Measurements from ENCODE around the gene SLC35A4. TPM values are rescaled to one million over a fixed set of nuclear protein-coding genes. Genes with fewer than 3 reads are reported as not detected.

SLC35A4 gene
- total and polyA plus RNA-seq, 2 of the 13 experiments (the other 11 are each of a cell fraction or from before 2014, with no cell fraction given) = 0.71 to 4.0 TPM

- TF ChIP-seq ZSCAN25 (CRISPR knock-in tag; IDR thresholded peaks at IDR 0.05) = no peak; the same call in 1 of the 2 replicates
- TF ChIP-seq ZNF281 (CRISPR knock-in tag; IDR thresholded peaks at IDR 0.05; ENCODE audit: borderline replicate concordance) = 0 out of 2 replicates have a peak, but pooled peaks have one; percentile 6
- peak in 1 of 2 experiments; percentile 67; a peak in 1 of 4 replicates for TF ChIP-seq POLR2A (IDR thresholded peaks at IDR 0.05; ENCODE audit: insufficient read depth in 1 of 2, low read depth in 2 of 2, low read length in 2 of 2)
- no peak for TF ChIP-seq ZKSCAN5 (CRISPR knock-in tag; IDR thresholded peaks at IDR 0.05)
- no peak for TF ChIP-seq KLF11 (CRISPR knock-in tag; IDR thresholded peaks at IDR 0.05)
- 0 out of 2 replicates have a peak, but pooled peaks have one; percentile 16 for TF ChIP-seq ZNF724P (CRISPR knock-in tag; IDR thresholded peaks at IDR 0.05; ENCODE audit: borderline replicate concordance)
- no peak for TF ChIP-seq HOXA3 (CRISPR knock-in tag; IDR thresholded peaks at IDR 0.05)
- TF ChIP-seq ZBTB25 (CRISPR knock-in tag; IDR thresholded peaks at IDR 0.05) = no peak
- no peak for TF ChIP-seq ZNF761 (CRISPR knock-in tag; conservative IDR thresholded peaks at IDR 0.05)
- no peak for TF ChIP-seq THRA (CRISPR knock-in tag; IDR thresholded peaks at IDR 0.05; ENCODE audit: borderline replicate concordance)
- TF ChIP-seq HNF1B (CRISPR knock-in tag; IDR thresholded peaks at IDR 0.05) = peak; percentile 77; the same call in 1 of the 2 replicates
- TF ChIP-seq MTA3 (CRISPR knock-in tag; IDR thresholded peaks at IDR 0.05) = no peak
- no peak for TF ChIP-seq ZNF232 (CRISPR knock-in tag; IDR thresholded peaks at IDR 0.05; ENCODE audit: borderline replicate concordance)
- TF ChIP-seq YY1 (IDR thresholded peaks at IDR 0.05; ENCODE audit: insufficient read depth, insufficient replicate concordance, low read depth, low read length) = peak; percentile 47
- TF ChIP-seq TGIF2 (CRISPR knock-in tag; IDR thresholded peaks at IDR 0.05) = peak; percentile 33
- TF ChIP-seq ZNF501 (CRISPR knock-in tag; IDR thresholded peaks at IDR 0.05) = peak; percentile 96
- TF ChIP-seq ZNF572 (CRISPR knock-in tag; IDR thresholded peaks at IDR 0.05) = peak; percentile 69; the same call in 1 of the 2 replicates
- 0 out of 2 replicates have a peak, but pooled peaks have one; percentile 7 for TF ChIP-seq GATAD2A (CRISPR knock-in tag; IDR thresholded peaks at IDR 0.05)
- peak; percentile 64; the same call in 1 of the 2 replicates for TF ChIP-seq ZNF605 (CRISPR knock-in tag; IDR thresholded peaks at IDR 0.05)
- TF ChIP-seq TFAP4 (IDR thresholded peaks at IDR 0.05; ENCODE audit: borderline replicate concordance, low read depth) = peak; percentile 25; the same call in 1 of the 2 replicates
- 0 out of 2 replicates have a peak, but pooled peaks have one; percentile 40 for TF ChIP-seq GTF3A (CRISPR knock-in tag; conservative IDR thresholded peaks at IDR 0.05)
- peak in 1 of 2 experiments; percentile 40; a peak in 1 of 4 replicates for TF ChIP-seq EP300 (IDR thresholded peaks at IDR 0.05; ENCODE audit: low read depth in 2 of 2, low read length in 2 of 2)
- TF ChIP-seq EP300 (CRISPR knock-in tag; IDR thresholded peaks at IDR 0.05; ENCODE audit: borderline replicate concordance) = no peak
Observed at GRCh38 chr5:140546851-140547507, 17.6 kb upstream of the SLC35A4 start (continued).

Data from HepG2 (cell line).